Spleen (tissue), 7 donors: ENCODE measurements around the gene OGFOD3.
A peak's percentile ranks its signal among the peaks of the same experiment; 100 is the strongest.

Source experiments
- POLR2A ChIP-seq, 3 donors: fragments of 450-650 bp; IDR thresholded peaks; one replicate each; pipeline ENCODE4 v1.5.1; 2017; ENCODE audit warnings: antibody characterized with exemption in 3 of 3, mild to moderate bottlenecking in 1 of 3
- POLR2AphosphoS5 ChIP-seq, 3 donors: sonication (generic); formaldehyde crosslinking; IDR thresholded peaks; one replicate each; pipeline ENCODE4 v1.5.1; 2017; ENCODE audit warnings: antibody characterized with exemption in 3 of 3
- TF ChIP-seq, protein P1 (sequence below), 11 experiments: fragments of 200-600 bp in 7 of 11; fragments of 450-650 bp in 4 of 11; sonication (generic) in 4 of 11; IDR thresholded peaks in 8 of 11; conservative IDR thresholded peaks in 3 of 11; 1 replicate in 7 of 11; 2 replicates in 4 of 11; pipeline versions ENCODE4 v1.4.0 to v1.8.0; 2016 to 2021; ENCODE audit warnings: antibody characterized with exemption in 11 of 11, inconsistent platforms in 4 of 11, mild to moderate bottlenecking in 1 of 11
- donor health status: DM: no; HTN: no; CAD: no; lungs with moderate emphysema.
- donor health status: DM: no; HTN: no; CAD: no.
- donor health status: DM: no; HTN: no; CAD: no.

DNA sequence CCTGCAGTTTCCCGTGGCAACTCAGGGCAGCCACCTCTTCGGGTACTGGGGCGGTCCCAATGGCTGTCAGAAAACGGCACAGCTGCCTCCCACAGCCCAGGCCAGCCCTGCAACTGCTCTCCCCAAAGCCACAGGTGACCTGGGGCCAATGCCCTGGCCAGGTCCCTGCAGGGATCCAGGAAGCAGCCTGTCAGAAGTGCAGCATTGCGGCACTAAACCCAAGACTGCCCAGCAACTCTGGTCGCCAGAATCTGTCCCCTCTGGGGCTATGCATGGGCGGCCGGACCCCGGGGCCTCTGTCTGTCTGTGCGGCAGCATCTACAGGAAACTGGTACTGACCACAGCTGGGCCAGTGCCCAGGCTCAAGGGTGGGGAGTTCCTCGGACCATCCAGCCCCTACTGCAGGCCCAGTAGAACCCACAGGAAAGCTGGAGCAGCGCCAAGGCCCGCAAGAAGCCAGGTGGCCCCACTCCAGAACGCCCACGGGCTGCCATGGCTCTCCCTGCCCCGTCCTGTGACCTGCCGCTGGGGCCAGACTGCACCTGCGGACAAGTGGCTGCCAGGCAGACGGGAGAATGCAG, 26.6 kb upstream of the OGFOD3 start:
- TF ChIP-seq, protein P1, sequence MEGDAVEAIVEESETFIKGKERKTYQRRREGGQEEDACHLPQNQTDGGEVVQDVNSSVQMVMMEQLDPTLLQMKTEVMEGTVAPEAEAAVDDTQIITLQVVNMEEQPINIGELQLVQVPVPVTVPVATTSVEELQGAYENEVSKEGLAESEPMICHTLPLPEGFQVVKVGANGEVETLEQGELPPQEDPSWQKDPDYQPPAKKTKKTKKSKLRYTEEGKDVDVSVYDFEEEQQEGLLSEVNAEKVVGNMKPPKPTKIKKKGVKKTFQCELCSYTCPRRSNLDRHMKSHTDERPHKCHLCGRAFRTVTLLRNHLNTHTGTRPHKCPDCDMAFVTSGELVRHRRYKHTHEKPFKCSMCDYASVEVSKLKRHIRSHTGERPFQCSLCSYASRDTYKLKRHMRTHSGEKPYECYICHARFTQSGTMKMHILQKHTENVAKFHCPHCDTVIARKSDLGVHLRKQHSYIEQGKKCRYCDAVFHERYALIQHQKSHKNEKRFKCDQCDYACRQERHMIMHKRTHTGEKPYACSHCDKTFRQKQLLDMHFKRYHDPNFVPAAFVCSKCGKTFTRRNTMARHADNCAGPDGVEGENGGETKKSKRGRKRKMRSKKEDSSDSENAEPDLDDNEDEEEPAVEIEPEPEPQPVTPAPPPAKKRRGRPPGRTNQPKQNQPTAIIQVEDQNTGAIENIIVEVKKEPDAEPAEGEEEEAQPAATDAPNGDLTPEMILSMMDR (IDR thresholded peaks at IDR 0.05 in 8 of 11, conservative IDR thresholded peaks at IDR 0.05 in 3 of 11), result no peak
- TF ChIP-seq POLR2A (IDR thresholded peaks at IDR 0.05), result no peak
- peak in 2 of 3 donors; percentile 27 to 70 for TF ChIP-seq POLR2AphosphoS5 (IDR thresholded peaks at IDR 0.05)
